NK-92 treated with Interleukin-12 subunit alpha and Interleukin-12 subunit beta, amount 100 ng/mL, for 24 hours (cell line): ENCODE results near the gene SEC14L3.

Source experiments
- DNase-seq: peaks from one replicate; lab custom pipeline; 2025; lab: John Stamatoyannopoulos, UW

Gene SEC14L3

DNA sequence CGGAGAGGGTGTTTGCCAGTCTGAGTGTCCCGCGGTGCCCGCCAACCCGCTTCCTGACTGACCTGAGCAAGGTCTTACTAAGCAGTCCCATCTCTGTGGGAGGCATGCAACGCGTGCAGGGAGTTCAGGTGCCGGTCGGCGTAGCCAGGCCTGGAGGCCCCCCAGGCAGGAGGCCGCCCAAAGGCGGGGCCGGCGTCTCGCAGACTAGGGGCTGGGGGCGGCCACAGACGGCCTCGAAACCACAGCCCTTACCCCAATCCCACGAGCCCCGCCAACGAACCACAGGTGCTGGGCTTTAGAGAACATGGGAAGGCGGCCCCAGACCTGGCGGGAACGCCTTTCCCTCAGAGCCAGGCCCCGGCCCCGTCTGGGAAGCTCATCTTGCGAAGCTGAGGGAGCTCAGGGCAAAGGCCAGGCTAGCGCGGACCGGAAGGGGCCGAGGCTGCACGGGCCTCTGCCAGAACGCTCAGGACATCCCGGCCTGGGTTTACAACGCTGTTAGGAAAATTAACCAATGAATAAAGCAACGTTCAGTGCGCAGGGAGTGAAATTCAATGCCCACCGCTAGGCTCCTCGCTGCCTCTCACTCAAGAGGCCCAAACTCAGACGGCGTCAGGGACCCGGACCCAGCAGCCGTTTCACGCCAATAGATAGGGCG, 48.4 kb downstream of the SEC14L3 start:
- no peak for DNase-seq

- DNase-seq = no peak
These were observed 49.1 kb downstream of the SEC14L3 start for GRCh38 chr22:30422481-30423300.

DNA sequence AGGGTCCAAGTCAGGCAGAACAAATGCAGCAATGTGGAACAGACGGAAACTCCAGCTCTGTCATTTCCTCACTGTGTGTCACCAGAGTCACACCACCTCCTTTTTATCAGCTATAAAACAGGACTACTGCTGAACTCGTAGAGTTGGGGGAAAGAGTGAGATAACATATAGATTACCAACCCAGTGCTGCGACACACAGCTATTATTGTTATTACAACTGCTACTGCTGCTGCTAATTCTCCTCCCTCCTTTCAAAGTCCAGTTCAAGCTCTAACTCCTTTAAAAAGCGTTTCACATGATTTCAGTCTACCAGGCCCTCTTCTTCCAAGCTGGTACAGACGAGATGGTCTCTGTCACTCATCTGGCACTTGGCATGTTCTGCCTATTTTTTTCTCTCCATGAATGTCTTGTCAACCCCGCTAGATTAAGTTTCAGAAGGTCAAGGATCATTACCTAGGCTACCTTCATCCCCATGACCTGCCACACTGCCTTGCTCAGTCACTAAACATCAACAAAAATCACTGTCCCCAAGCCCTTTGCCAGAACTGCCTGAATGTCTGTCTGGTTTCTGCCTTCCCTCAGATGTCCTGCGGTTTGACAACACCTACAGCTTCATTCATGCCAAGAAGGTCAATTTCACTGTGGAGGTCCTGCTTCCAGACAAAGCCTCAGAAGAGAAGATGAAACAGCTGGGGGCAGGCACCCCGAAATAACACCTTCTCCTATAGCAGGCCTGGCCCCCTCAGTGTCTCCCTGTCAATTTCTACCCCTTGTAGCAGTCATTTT, 49.9 kb downstream of the SEC14L3 start:
- DNase-seq = no peak

DNA sequence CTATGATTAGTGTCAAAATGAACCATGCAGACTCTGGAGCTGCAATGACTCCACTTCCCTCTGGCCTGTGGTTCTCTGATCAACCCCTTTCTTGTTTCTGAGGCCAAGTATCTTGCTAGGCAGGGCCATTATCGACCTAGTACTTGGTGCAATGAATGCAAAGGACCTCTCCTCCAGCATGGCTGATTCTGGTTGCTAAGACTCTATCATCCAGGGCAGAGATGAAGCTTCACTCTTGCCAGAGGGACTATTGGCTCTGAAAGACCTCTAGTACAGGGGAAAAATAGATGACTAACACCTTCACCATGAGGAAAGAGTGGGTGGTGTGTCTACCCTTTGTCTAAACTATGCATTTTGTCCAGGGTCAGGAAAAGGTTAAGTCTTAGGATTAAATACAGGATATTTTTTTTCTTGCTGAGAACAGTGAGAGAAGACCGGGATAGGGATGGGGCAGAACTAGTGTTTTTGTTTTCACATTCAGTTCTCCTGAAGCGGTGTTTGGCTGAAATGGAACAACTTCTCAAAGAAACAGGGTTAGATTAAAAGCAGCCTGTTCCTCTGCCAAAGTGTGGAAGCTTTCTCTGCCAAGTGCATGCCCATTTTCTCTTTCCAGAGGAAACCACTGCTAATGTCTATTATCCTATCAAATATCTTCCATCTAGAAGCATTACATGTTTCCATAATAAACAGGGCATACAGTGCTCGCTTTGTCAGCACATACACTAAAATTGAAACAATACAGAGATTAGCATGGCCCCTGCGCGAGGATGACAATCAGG, 51.3 kb downstream of the SEC14L3 start:
- DNase-seq = no peak

DNA sequence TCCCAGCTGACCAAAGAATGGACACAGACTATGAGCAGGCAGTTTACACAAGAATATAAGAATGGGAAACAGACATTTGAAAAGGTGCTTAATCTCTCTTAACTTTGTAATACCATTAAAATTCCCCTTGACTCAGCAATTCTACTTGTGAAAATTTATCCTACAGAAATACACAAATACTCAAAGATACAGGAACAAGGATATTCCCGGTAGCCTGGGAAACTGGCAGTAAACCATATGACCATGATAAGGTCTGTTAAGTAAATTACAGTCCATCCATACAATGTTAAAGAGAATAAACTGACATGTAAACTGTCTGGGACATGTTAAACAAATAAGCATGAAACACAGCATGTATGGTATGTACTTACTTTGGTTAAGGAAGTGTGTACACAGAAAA, 55.0 kb downstream of the SEC14L3 start:
- no peak for DNase-seq

- no peak for DNase-seq
These were observed 55.4 kb downstream of the SEC14L3 start for GRCh38 chr22:30416403-30416802.

- DNase-seq = no peak
These were observed 57.2 kb downstream of the SEC14L3 start for GRCh38 chr22:30414525-30415047.

GRCh38 chr22:30413745-30414524, 57.9 kb downstream of the SEC14L3 start:
- no peak for DNase-seq

- no peak for DNase-seq
These were observed 58.8 kb downstream of the SEC14L3 start for GRCh38 chr22:30413001-30413400.

DNA sequence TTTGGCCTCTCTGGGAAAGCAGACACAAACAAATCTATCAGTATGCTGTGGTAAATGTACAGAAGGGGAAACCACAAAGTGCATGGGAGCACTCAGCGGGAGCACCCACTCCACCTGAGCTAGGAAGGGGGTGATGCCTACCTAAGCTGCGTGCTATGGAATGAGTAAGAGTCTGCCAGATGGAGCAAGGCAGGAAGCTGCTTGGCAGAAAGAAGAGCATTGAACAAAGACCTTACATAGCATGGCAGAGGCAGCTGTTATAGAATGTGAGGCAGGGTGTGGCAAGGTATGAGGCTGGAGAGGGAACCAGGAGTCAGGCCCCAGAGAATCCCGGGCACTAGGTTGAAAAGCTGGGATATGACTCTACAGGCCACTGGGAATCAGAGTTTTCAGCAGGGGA, 60.0 kb downstream of the SEC14L3 start:
- DNase-seq = no peak
